Measurements from ENCODE around the gene INO80. TPM values are rescaled to one million over a fixed set of nuclear protein-coding genes. Genes with fewer than 3 reads are reported as not detected.
"Not testable (repeated sequence)": the region's sequence is repeated elsewhere in the genome, so short reads cannot be mapped to it uniquely, and the experiment has no call there.

The INO80 gene
- total RNA-seq, 4 donors from 2014 or later, result 17.5 to 111 (median 40.1) TPM

DNA sequence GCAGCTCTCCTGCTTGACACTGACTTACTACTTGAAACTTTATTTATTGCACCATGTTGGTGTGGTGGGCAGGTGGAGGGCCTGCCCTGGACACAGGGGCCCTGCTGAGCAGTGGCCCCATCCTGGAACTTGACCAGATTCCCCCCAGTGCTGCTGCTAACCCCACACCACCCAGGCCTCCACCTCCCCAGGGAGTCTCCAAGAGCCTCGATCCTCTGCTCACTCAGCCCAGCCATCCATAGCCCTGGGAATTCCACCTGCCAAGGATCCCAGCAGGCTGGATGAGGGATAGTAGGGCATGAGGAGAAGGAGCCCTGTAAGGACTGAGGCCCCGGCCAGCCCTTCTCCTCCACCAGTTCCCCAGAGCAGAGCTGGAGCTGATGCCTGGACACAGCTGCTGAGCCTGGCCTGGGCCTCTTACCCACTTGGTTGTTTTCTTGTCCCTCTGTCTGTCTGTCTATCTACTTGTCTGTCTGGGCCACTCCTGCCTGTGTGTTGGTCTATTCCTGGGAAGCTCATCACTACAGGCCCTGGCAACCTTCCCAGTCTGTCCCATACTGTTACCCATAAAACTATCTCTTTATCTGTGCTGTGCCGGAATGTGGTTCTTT lies 160.0 kb downstream of the INO80 start:
- H3K4me3 ChIP-seq, result no peak overlapping the region
- no peaks in the 10 kb centered on the region for H3K36me3 ChIP-seq
- H3K9me3 ChIP-seq, result no peaks in the 10 kb centered on the region
- peak in 1 of 3 donors; percentile 30 for DNase-seq
- peak overlapping the region in 1 of 4 donors; percentile 31 for H3K27ac ChIP-seq
- H3K27me3 ChIP-seq, result no peaks in the 10 kb centered on the region
- TF ChIP-seq CTCF (IDR thresholded peaks at IDR 0.05), result no peak
- TF ChIP-seq POLR2A (IDR thresholded peaks at IDR 0.05), result no peak
- H3K4me1 ChIP-seq, result peaks cover 0 to 21% (median 0%) of the 10 kb centered on the region in 4 donors

GRCh38 chr15:40955141-40955903 lies 160.8 kb downstream of the INO80 start:
- H3K9me3 ChIP-seq, result no peaks in the 10 kb centered on the region

GRCh38 chr15:40954158-40954848 lies 161.8 kb downstream of the INO80 start:
- H3K27me3 ChIP-seq, H3K9me3 ChIP-seq, H3K36me3 ChIP-seq, H3K27ac ChIP-seq: not testable (repeated sequence)
- DNase-seq, result peak in 1 of 3 donors; percentile 23
- Histone ChIP-seq H3K4me3 (peak overlapping the region in 1 of 4 donors; percentile 76), H3K4me1 (peaks cover 0 to 13% (median 0%) of the 10 kb centered on the region in 4 donors)

More at GRCh38 chr15:40955141-40955903, 160.8 kb downstream of the INO80 start:
- TF ChIP-seq CTCF (IDR thresholded peaks at IDR 0.05), result no peak
- no peak for TF ChIP-seq POLR2A (IDR thresholded peaks at IDR 0.05)
- peak in 1 of 3 donors; percentile 36 for DNase-seq
- Histone ChIP-seq H3K36me3 (no peaks in the 10 kb centered on the region), H3K27me3 (no peaks in the 10 kb centered on the region), H3K27ac (no peak overlapping the region), H3K4me1 (peaks cover 0 to 14% (median 0%) of the 10 kb centered on the region in 4 donors), H3K4me3 (no peak overlapping the region)

- Histone ChIP-seq H3K4me1 (peaks cover 0 to 13% (median 0%) of the 10 kb centered on the region in 4 donors), H3K27ac (peak overlapping the region in 3 of 4 donors; percentile 57 to 83 (median 81)), H3K36me3 (no peaks in the 10 kb centered on the region), H3K27me3 (no peaks in the 10 kb centered on the region), H3K4me3 (peak overlapping the region; percentile 54 to 76 (median 68)), H3K9me3 (no peaks in the 10 kb centered on the region)
- TF ChIP-seq POLR2A (IDR thresholded peaks at IDR 0.05) (no peak), CTCF (IDR thresholded peaks at IDR 0.05) (no peak)
- no peak for DNase-seq
Measured at GRCh38 chr15:40953713-40954074, 162.4 kb downstream of the INO80 start.

- TF ChIP-seq POLR2A (IDR thresholded peaks at IDR 0.05) (peak; percentile 74 to 75), CTCF (IDR thresholded peaks at IDR 0.05) (no peak)
- DNase-seq, result peak; percentile 92 to 98 (median 96)
- H3K27me3 ChIP-seq, result no peaks in the 10 kb centered on the region
- H3K36me3 ChIP-seq, result no peaks in the 10 kb centered on the region
- H3K9me3 ChIP-seq, result no peaks in the 10 kb centered on the region
- peaks cover 0 to 13% (median 0%) of the 10 kb centered on the region in 4 donors for H3K4me1 ChIP-seq
- H3K4me3 ChIP-seq, result peak within 1 kb of the TSS; percentile 54 to 76 (median 68)
- H3K27ac ChIP-seq, result peak within 1 kb of the TSS; percentile 57 to 83 (median 77)
Measured at GRCh38 chr15:40952901-40953712, 163.0 kb downstream of the INO80 start, which contains the start of gene CHAC1. Gene CHAC1, plus strand, starts transcription at chr15:40953471. Its CDS starts 113 bp downstream, at chr15:40953584.
